Hematopoietic multipotent progenitor cell treated with erythropoietin and hydrocortisone succinate and interleukin-3 and kit ligand, for 17 days (in vitro differentiated cells): ENCODE measurements around the gene RPP30.

Experiments
- DNase-seq: peaks from one replicate; pipeline ENCODE4 v3.0.0-alpha.2; 2015; ENCODE audit warnings: low spot score

RPP30 gene

GRCh38 chr10:90944749-90945148 is 73.0 kb downstream of the RPP30 start:
- DNase-seq = no peak

GRCh38 chr10:90945491-90946070 is 73.8 kb downstream of the RPP30 start:
- DNase-seq = no peak

GRCh38 chr10:90947030-90947960 is 75.5 kb downstream of the RPP30 start:
- DNase-seq = no peak
